Left ventricle myocardium inferior (tissue), 1 donor: Measurements from ENCODE around the gene YIPF2. TPM values are rescaled to one million over a fixed set of nuclear protein-coding genes. Genes with fewer than 3 reads are reported as not detected.

Experiments
- DNase-seq: peaks from one replicate; pipeline ENCODE4 v3.0.0-alpha.2; 2020
- H3K27ac ChIP-seq: fragments of 200-600 bp; replicated peaks from 2 replicates; pipeline ENCODE4 v1.8.0; 2021
- H3K27me3 ChIP-seq: fragments of 200-600 bp; 2 replicates; pipeline ENCODE4 v1.8.0; 2021; ENCODE audit warnings: low read depth
- H3K36me3 ChIP-seq: fragments of 200-600 bp; 2 replicates; pipeline ENCODE4 v1.8.0; 2021
- H3K4me1 ChIP-seq: fragments of 200-600 bp; 2 replicates; pipeline ENCODE4 v1.8.0; 2021
- H3K4me3 ChIP-seq: fragments of 200-600 bp; 2 replicates; pipeline ENCODE4 v1.8.0; 2021; ENCODE audit warnings: mild to moderate bottlenecking, moderate library complexity
- H3K9me3 ChIP-seq: fragments of 200-600 bp; replicated peaks from 2 replicates; pipeline ENCODE4 v1.8.0; 2021
- intact Hi-C: fragments of 100-400 bp; cut with micrococcal nuclease; formaldehyde crosslinking; loops from one replicate; pipeline ENCODE4 v1.11.0; 2022
- total RNA-seq: library from RNA; stranded (reverse); fragmentation: NEBNext Ultra II Directional; extraction: Animal tissue kit (Norgen Biotek cat#: 25700); gene quantifications from one replicate; pipeline ENCODE4 v1.2.1, GENCODE V29; 2021
- TF ChIP-seq, protein P1 (sequence below): fragments of 200-600 bp; IDR thresholded peaks from 2 replicates; pipeline ENCODE4 v1.8.0; 2021; ENCODE audit warnings: antibody characterized with exemption, mild to moderate bottlenecking, borderline replicate concordance
- donor health status: DM: no; HTN: yes; CAD: no; lungs with severe emphysema.

YIPF2 gene
- total RNA-seq, 1 donor from 2014 or later: 13.1 TPM

GRCh38 chr19:10971107-10971726 is 42.8 kb upstream of the YIPF2 start:
- Histone ChIP-seq H3K9me3 (no peaks in the 10 kb centered on the region), H3K4me1 (peaks cover 39% of the 10 kb centered on the region), H3K4me3 (no peak overlapping the region), H3K36me3 (no peaks in the 10 kb centered on the region), H3K27me3 (no peaks in the 10 kb centered on the region), H3K27ac (no peak overlapping the region)
- DNase-seq: no peak
- intact Hi-C loops: no loop called here
- TF ChIP-seq, protein P1, sequence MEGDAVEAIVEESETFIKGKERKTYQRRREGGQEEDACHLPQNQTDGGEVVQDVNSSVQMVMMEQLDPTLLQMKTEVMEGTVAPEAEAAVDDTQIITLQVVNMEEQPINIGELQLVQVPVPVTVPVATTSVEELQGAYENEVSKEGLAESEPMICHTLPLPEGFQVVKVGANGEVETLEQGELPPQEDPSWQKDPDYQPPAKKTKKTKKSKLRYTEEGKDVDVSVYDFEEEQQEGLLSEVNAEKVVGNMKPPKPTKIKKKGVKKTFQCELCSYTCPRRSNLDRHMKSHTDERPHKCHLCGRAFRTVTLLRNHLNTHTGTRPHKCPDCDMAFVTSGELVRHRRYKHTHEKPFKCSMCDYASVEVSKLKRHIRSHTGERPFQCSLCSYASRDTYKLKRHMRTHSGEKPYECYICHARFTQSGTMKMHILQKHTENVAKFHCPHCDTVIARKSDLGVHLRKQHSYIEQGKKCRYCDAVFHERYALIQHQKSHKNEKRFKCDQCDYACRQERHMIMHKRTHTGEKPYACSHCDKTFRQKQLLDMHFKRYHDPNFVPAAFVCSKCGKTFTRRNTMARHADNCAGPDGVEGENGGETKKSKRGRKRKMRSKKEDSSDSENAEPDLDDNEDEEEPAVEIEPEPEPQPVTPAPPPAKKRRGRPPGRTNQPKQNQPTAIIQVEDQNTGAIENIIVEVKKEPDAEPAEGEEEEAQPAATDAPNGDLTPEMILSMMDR: no peak

GRCh38 chr19:10968527-10969135 is 40.2 kb upstream of the YIPF2 start:
- peaks cover 24% of the 10 kb centered on the region for H3K4me1 ChIP-seq
- H3K4me3 ChIP-seq: no peak overlapping the region
- intact Hi-C loops: no loop called here
- H3K9me3 ChIP-seq: no peaks in the 10 kb centered on the region
- H3K27me3 ChIP-seq: no peaks in the 10 kb centered on the region
- DNase-seq: no peak
- TF ChIP-seq, protein P1: no peak
- H3K36me3 ChIP-seq: no peaks in the 10 kb centered on the region
- peak overlapping the region; percentile 4 for H3K27ac ChIP-seq

DNA sequence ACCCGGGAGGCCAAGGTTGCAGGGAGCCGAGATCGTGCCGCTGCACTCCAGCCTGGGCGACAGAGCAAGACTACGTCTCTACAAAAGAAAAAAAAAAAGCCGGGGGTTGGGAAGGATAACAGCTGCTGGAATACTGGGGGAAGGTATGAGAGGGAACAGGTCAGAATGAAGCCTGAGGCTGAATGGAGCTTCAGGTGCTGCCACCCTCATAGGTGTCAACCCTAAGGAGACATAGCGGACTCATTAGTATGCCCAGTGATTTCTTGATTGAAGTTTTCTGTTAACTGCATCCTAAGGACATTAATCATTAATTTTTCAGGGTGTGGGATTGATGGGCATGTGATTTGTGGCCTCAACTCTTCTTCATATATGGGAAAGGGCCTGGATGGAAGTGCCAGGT is 38.4 kb upstream of the YIPF2 start:
- no peaks in the 10 kb centered on the region for H3K27me3 ChIP-seq
- intact Hi-C loops: no loop called here
- no peaks in the 10 kb centered on the region for H3K9me3 ChIP-seq
- H3K36me3 ChIP-seq: no peaks in the 10 kb centered on the region
- TF ChIP-seq, protein P1: no peak
- H3K4me1 ChIP-seq: peaks cover 30% of the 10 kb centered on the region
- no peak overlapping the region for H3K27ac ChIP-seq
- no peak for DNase-seq
- no peak overlapping the region for H3K4me3 ChIP-seq

GRCh38 chr19:10965398-10965797 is 37.0 kb upstream of the YIPF2 start:
- no peak for DNase-seq
- no peaks in the 10 kb centered on the region for H3K9me3 ChIP-seq
- no peaks in the 10 kb centered on the region for H3K27me3 ChIP-seq
- no peak overlapping the region for H3K4me3 ChIP-seq
- H3K36me3 ChIP-seq: no peaks in the 10 kb centered on the region
- intact Hi-C loops: no loop called here
- TF ChIP-seq, protein P1: no peak
- H3K4me1 ChIP-seq: peaks cover 34% of the 10 kb centered on the region
- no peak overlapping the region for H3K27ac ChIP-seq

- Histone ChIP-seq H3K4me1 (peaks cover 36% of the 10 kb centered on the region), H3K4me3 (no peak overlapping the region), H3K9me3 (no peaks in the 10 kb centered on the region), H3K27me3 (no peaks in the 10 kb centered on the region), H3K36me3 (no peaks in the 10 kb centered on the region), H3K27ac (no peak overlapping the region)
- intact Hi-C loops: no loop called here
- TF ChIP-seq, protein P1: no peak
- DNase-seq: no peak
Measured at GRCh38 chr19:10964903-10965302, 36.5 kb upstream of the YIPF2 start.
